Stimulated activated CD4-positive, alpha-beta T cell treated with anti-CD3 and anti-CD28 coated beads, TNF-alpha, amount 100 ng/mL, for 1 hour (primary cell): ENCODE results near the gene DGCR6L.
"Not testable (repeated sequence)": the region's sequence is repeated elsewhere in the genome, so short reads cannot be mapped to it uniquely, and the experiment has no call there.

Experiments
- DNase-seq, 3 donors: peaks; one replicate each; pipeline ENCODE4 v3.0.0-alpha.2; 2020; ENCODE audit warnings: low read depth in 3 of 3, low spot score in 1 of 3

DGCR6L gene

GRCh38 chr22:20325996-20326395 is 6.1 kb upstream of the DGCR6L start:
- not testable (repeated sequence) for DNase-seq

- DNase-seq, result no peak
Measured at GRCh38 chr22:20324139-20324516, 4.3 kb upstream of the DGCR6L start.

GRCh38 chr22:20321552-20322211 is 1.8 kb upstream of the DGCR6L start:
- not testable (repeated sequence) for DNase-seq

GRCh38 chr22:20320659-20321551 is 1.0 kb upstream of the DGCR6L start:
- not testable (repeated sequence) for DNase-seq

GRCh38 chr22:20319041-20319744 is 667 bp downstream of the DGCR6L start:
- DNase-seq, result no peak

GRCh38 chr22:20318043-20318688 is 1.7 kb downstream of the DGCR6L start:
- not testable (repeated sequence) for DNase-seq

GRCh38 chr22:20317402-20318042 is 2.3 kb downstream of the DGCR6L start:
- not testable (repeated sequence) for DNase-seq

- no peak for DNase-seq
Measured at GRCh38 chr22:20316844-20317401, 2.9 kb downstream of the DGCR6L start.

- DNase-seq, result no peak
Measured at GRCh38 chr22:20316217-20316843, 3.5 kb downstream of the DGCR6L start.

- DNase-seq, result no peak
Measured at GRCh38 chr22:20315337-20316216, 4.3 kb downstream of the DGCR6L start.

- DNase-seq, result not testable (repeated sequence)
Measured at GRCh38 chr22:20314741-20315336, 5.0 kb downstream of the DGCR6L start.

- not testable (repeated sequence) for DNase-seq
Measured at GRCh38 chr22:20314206-20314605, 5.7 kb downstream of the DGCR6L start.

- DNase-seq, result not testable (repeated sequence)
Measured at GRCh38 chr22:20313306-20314077, 6.4 kb downstream of the DGCR6L start.

GRCh38 chr22:20312396-20313191 is 7.3 kb downstream of the DGCR6L start:
- DNase-seq, result no peak

- DNase-seq, result not testable (repeated sequence)
Measured at GRCh38 chr22:20311249-20312062, 8.4 kb downstream of the DGCR6L start.

- DNase-seq, result not testable (repeated sequence)
Measured at GRCh38 chr22:20310773-20311172, 9.1 kb downstream of the DGCR6L start.
